GM21528 (cell line): ENCODE data around the gene CDC42BPB.

Experiments
- ATAC-seq: cut with Tn5 transposase; IDR thresholded peaks from one replicate; pipeline ENCODE4 v1.9.1; 2021; ENCODE audit warnings: mild to moderate bottlenecking, moderate library complexity; ENCODE audit not compliant: unreplicated experiment, low FRiP score

The CDC42BPB gene

GRCh38 chr14:103001226-103001625 is 56.1 kb downstream of the CDC42BPB start:
- no peak for ATAC-seq

DNA sequence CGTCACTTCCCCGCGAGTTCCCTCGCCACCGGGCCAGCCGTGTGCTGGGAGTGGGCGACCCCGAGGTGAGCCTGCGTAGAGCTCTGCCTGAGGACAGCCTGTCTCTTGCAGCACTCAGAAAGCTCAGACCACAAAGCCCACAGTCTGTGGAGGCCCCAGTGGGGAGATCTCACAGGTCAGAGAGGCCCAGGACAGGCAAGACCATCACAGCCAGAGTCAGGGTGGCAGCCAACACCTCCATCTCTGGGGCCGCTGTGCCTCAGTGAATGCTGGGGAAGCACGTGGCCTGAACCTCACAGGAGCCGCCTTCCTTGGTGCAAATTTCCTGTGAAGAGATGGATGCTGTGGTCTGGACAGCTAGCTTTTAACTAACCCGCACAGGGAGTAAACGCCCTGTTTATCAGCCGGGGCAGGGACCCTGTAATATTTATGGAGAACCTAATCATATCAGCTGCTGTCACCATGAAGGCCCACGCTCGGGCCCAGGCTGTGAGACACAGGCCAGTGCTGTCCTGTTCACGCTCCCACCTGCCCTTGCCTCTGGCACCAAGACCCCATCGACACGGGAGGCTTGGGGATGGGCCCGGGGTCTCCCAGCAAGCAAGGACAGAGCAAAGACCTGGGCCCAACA is 56.9 kb downstream of the CDC42BPB start:
- no peak for ATAC-seq

- ATAC-seq = no peak
Measured at GRCh38 chr14:102999227-102999895, 58.0 kb downstream of the CDC42BPB start.

- no peak for ATAC-seq
Measured at GRCh38 chr14:102998393-102998792, 59.0 kb downstream of the CDC42BPB start.

- no peak for ATAC-seq
Measured at GRCh38 chr14:102996941-102997340, 60.4 kb downstream of the CDC42BPB start.

DNA sequence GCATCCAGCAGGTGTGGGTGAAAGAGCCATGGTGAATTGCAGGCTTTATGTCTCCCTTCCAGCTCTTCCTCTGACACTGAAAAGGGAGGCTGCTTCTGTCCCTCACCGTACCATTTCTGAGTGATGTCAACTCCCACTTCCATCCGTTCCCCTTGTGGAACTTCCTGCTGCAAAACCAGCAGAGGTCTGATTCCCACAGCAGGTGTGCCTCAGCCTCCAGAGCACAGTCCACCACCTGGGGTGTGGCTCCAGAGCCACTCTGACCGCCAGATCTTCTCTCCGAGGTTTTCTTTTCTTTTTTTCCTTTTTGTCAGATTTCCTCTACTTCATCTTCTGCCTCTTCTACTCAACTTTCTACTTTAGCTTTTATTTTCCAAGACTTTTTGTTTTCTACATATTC is 62.7 kb downstream of the CDC42BPB start:
- no peak for ATAC-seq

GRCh38 chr14:102993523-102993922 is 63.8 kb downstream of the CDC42BPB start:
- no peak for ATAC-seq

- ATAC-seq = no peak
Measured at GRCh38 chr14:102991376-102991775, 66.0 kb downstream of the CDC42BPB start.

- ATAC-seq = no peak
Measured at GRCh38 chr14:102988054-102988453, 69.3 kb downstream of the CDC42BPB start.

DNA sequence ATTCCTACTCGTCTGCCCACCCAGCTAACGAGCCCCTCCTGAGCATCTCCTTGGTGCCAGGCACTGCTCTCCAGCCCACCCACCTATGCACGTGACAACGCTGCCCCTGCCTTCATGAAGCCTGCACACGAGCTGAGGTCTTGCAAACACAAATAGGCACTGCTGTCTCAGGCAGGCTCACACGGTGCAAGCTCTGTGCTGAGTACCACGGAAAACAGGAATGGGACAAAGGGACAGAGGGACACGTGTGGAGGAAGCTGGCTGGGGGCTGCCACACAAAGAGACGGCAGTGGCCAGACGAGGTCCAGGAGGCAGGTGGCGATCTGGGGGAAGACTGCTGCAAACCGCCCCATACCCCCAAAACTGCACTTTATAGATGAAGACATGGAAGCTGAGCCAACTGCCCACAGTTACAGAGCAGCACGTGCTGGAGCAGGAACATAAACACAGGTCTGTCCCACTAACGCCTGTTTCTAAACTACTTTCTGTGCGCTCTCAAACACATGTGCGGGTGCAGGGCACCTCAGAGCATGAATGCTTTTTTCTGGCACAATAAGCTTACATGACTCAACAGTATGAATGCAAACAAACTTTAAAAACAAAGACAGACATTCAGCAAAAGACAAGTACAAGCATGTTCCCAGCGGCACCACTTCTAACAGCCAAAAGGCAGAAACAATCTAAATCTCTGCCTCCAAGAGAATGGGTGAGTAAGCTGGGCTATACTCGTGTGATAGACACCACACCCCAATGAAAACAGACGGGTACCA is 70.4 kb downstream of the CDC42BPB start:
- no peak for ATAC-seq

DNA sequence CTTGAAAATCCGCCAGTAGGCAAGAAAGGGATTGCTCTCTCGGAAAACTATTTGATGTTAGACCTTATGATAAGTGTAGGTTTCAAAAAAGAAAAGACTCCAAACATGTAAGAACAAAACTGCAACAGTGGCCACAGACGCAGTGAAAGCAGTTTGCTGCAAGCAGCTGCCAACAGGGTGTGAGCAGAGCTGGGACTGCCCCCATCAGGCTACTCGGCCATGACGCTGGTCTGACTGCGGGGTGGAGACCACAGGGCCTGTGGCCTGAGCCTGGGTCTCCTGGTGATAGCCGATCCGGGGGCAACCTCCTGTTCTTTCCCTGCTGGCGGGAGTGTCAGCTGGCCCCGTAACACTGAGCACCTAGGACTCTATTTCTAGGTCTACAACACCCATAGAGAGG is 71.7 kb downstream of the CDC42BPB start:
- ATAC-seq = no peak

DNA sequence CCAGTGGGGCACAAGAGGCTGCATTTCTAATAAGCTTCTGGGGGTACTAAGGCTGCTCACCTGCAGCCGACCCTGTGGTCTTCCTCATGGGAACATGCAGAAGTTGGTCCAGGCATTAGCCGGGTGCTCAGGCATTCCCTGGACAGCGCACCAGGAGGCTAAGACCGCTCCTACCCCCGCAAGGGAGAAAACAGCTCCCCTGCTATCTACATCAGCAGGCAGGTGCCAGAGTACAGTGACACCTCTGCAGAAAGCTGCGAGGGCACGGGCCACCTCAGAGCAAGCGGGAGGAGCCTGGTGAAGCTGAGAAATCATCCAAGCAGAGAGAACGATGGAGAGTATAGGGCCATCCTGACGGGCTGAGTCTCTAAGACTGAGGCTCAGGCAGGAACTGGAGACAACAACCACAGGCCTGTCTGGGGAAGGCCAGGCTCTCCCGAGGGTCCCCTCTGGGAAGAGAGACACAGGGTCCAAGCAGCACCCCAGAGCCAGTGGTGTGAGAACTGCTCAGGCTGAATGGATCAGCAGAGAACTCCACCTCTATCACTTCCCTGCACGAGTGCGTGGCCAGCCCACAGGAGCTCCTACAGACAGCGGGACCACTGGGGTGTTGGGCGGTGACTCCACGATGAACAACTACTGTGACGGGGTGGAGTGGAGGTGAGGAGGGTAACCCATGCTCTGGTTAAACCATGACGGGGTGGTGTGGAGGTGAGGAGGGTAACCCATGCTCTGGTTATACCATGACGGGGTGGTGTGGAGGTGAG is 72.8 kb downstream of the CDC42BPB start:
- ATAC-seq = no peak

GRCh38 chr14:102983496-102983895 is 73.9 kb downstream of the CDC42BPB start:
- ATAC-seq = no peak

- ATAC-seq = no peak
Measured at GRCh38 chr14:102982852-102983470, 74.4 kb downstream of the CDC42BPB start.

DNA sequence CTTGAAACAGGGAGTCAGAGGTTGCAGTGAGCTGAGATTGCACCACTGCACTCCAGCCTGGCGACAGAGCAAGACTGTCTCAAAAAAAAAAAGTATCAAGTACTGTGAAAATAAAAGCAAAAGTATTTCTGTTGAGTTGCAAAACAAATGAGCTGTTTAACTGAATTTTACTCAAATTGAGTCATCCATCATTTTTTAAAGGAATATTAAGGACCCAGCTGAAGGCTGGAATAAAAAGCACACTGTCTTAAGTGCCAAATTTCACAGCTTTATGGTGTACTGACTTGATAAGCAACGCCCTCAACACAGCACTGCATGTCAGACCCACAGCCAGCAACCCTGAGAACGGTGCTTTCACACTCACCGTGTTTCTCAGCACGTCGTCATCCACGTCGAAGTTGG is 76.9 kb downstream of the CDC42BPB start:
- no peak for ATAC-seq

DNA sequence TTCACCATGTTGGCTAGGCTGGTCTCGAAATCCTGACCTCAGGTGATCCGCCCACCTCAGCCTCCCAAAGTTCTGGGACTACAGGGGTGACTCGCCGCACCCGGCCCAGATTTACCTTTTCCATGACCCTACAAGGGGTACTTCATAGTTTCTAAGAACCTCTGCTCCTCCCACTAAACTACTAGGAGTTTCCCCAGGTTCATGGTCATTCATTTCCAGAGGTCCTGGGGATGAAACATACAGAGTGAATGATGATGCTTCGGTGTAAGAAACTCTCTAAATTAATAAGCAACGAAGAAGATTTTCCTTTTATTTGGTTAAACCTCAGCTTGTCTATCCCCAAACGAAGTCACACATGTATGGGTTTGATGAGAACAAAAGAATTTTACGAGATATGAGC is 77.9 kb downstream of the CDC42BPB start:
- ATAC-seq = no peak

DNA sequence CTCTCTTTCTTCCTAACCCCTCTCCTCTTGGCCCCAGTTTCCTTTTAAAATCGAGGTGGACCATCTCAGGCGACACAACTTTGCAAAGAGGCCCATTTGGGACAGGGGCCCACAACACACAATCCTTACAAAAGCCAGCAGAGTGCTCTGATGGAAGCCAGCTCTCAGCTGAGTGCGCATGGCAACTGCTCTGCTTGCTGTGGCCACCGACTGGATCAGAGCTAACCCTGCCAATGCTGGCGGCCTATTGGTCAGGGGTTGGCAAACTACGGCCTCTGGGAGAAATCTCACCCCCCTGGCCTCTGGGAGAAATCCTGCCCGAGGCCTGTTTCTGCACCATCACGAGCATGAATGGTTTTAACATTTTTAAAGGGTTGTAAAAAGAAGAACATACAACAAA is 79.9 kb downstream of the CDC42BPB start:
- ATAC-seq = no peak

GRCh38 chr14:102975662-102976061 is 81.7 kb downstream of the CDC42BPB start:
- ATAC-seq = no peak

GRCh38 chr14:102973706-102974285 is 83.6 kb downstream of the CDC42BPB start:
- no peak for ATAC-seq
